ENCODE measurements around the gene PALM3. TPM values are rescaled to one million over a fixed set of nuclear protein-coding genes. Genes with fewer than 3 reads are reported as not detected.

Gene PALM3
- total and polyA plus RNA-seq, 10 of the 15 experiments (the other 5 are each of a cell fraction or from before 2014, with no cell fraction given): 0.07 TPM; not detected in 9

GRCh38 chr19:14022469-14022868 is 39.4 kb downstream of the PALM3 start:
- H3K79me2 ChIP-seq (ENCODE audit: control insufficient read depth, insufficient read depth, low read length): no peaks in the 10 kb centered on the region
- no peak for ATAC-seq
- H3K4me1 ChIP-seq (ENCODE audit: control insufficient read depth, insufficient read depth, low read length): peaks cover 8% of the 10 kb centered on the region; the same call in 1 of the 2 replicates
- H3K36me3 ChIP-seq (ENCODE audit: control insufficient read depth in 2 of 2, insufficient read depth in 2 of 2, low read length in 1 of 2): no peaks in the 10 kb centered on the region
- H3K27me3 ChIP-seq (replicated peaks in 1 of 2; ENCODE audit: control insufficient read depth in 2 of 2, insufficient read depth in 2 of 2, low read length in 1 of 2): no peaks in the 10 kb centered on the region
- H2AFZ ChIP-seq (ENCODE audit: control insufficient read depth, low read depth, low read length): no peak overlapping the region
- no peaks in the 10 kb centered on the region for H3K9me3 ChIP-seq (replicated peaks; ENCODE audit: control insufficient read depth, insufficient read depth, low read length)
- H3K9ac ChIP-seq (ENCODE audit: control insufficient read depth, insufficient read depth, low read length): no peak overlapping the region
- CTCF ChIA-PET: interaction anchor here (0.6 to 2.2 kb wide), 7 partner anchors 9 to 59 kb away, joined by 3 to 14 read pairs (median 3); partner anchors contain the start of genes IL27RA, MISP3 and RFX1
- no peak overlapping the region for H3K27ac ChIP-seq (ENCODE audit: control insufficient read depth, insufficient read depth)
- BruUV-seq (replicated peaks): no TSS peak
- H4K20me1 ChIP-seq (ENCODE audit: control insufficient read depth, insufficient read depth): no peaks in the 10 kb centered on the region
- intact Hi-C loops (cut with micrococcal nuclease; ENCODE audit: unreplicated experiment) (no loop called here), in situ Hi-C loops (cut with MboI) (no loop called here)
- no peak overlapping the region for H3K4me2 ChIP-seq (ENCODE audit: control insufficient read depth, insufficient read depth)
- POLR2A ChIA-PET: interaction anchor here (0.6 to 2.0 kb wide), 8 partner anchors 9 to 364 kb away, joined by 3 to 11 read pairs (median 4); partner anchors contain the start of genes IL27RA and RFX1
- FAIRE-seq: no peak
- RAD21 ChIA-PET (ENCODE audit: unreplicated experiment): interaction anchor here (1.2 kb wide), 1 partner anchor 9 kb away, joined by 5 read pairs; the partner anchor contains the start of gene IL27RA
- SMC1A ChIA-PET (ENCODE audit: uncharacterized antibody, unreplicated experiment): interaction anchor here (0.7 to 2.3 kb wide), 6 partner anchors 9 to 77 kb away, joined by 3 to 8 read pairs (median 6); partner anchors contain the start of gene IL27RA
- WGBS (ENCODE audit: insufficient coverage, insufficient replicate concordance, low lambda C conversion rate, missing lambda C conversion rate): 84% methylated on average over 4 of the region's 4 CpGs
- no peak for DNase-seq (ENCODE audit: low read depth, low spot score)
- no peak overlapping the region for H3K4me3 ChIP-seq
- TF ChIP-seq HDAC6 (IDR thresholded peaks at IDR 0.05; ENCODE audit: unreplicated experiment): no peak
- TF ChIP-seq POU2F2 (IDR thresholded peaks at IDR 0.05; ENCODE audit: borderline replicate concordance, low read depth, low read length): no peak
- TF ChIP-seq, protein P1, sequence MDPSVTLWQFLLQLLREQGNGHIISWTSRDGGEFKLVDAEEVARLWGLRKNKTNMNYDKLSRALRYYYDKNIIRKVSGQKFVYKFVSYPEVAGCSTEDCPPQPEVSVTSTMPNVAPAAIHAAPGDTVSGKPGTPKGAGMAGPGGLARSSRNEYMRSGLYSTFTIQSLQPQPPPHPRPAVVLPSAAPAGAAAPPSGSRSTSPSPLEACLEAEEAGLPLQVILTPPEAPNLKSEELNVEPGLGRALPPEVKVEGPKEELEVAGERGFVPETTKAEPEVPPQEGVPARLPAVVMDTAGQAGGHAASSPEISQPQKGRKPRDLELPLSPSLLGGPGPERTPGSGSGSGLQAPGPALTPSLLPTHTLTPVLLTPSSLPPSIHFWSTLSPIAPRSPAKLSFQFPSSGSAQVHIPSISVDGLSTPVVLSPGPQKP (IDR thresholded peaks at IDR 0.05; ENCODE audit: low read depth, low read length): no peak
- no peak for TF ChIP-seq SP1 (IDR thresholded peaks at IDR 0.05; ENCODE audit: low read depth, low read length)
- no peak for TF ChIP-seq KLF5 (IDR thresholded peaks at IDR 0.05; ENCODE audit: partially characterized antibody)
- TF ChIP-seq CHD4 (IDR thresholded peaks at IDR 0.05): no peak

Data from GM12878 (cell line).